GM21723 (cell line): ENCODE data around the gene TMEM60.
"Not testable (repeated sequence)": the region's sequence is repeated elsewhere in the genome, so short reads cannot be mapped to it uniquely, and the experiment has no call there.

Source experiments
- ATAC-seq: cut with Tn5 transposase; IDR thresholded peaks from one replicate; pipeline ENCODE4 v1.9.1; 2021; ENCODE audit warnings: mild to moderate bottlenecking, moderate library complexity; ENCODE audit not compliant: unreplicated experiment

Gene TMEM60

GRCh38 chr7:77812290-77812685 is 14.1 kb upstream of the TMEM60 start:
- ATAC-seq: no peak

- ATAC-seq: no peak
Measured at GRCh38 chr7:77811516-77812289, 13.5 kb upstream of the TMEM60 start.

GRCh38 chr7:77808517-77808916 is 10.3 kb upstream of the TMEM60 start:
- no peak for ATAC-seq

- no peak for ATAC-seq
Measured at GRCh38 chr7:77806425-77806824, 8.2 kb upstream of the TMEM60 start.

GRCh38 chr7:77802557-77803405 is 4.5 kb upstream of the TMEM60 start:
- ATAC-seq: no peak

- ATAC-seq: no peak
Measured at GRCh38 chr7:77800730-77801129, 2.5 kb upstream of the TMEM60 start.

GRCh38 chr7:77800158-77800557 is 1.9 kb upstream of the TMEM60 start:
- ATAC-seq: no peak

GRCh38 chr7:77799078-77799964 is 1.1 kb upstream of the TMEM60 start:
- peak; percentile 7 for ATAC-seq

- ATAC-seq: peak; percentile 34
Measured at GRCh38 chr7:77797734-77798393, 370 bp downstream of the TMEM60 start.

GRCh38 chr7:77796960-77797359 is 1.3 kb downstream of the TMEM60 start:
- ATAC-seq: no peak

GRCh38 chr7:77796109-77796508 is 2.1 kb downstream of the TMEM60 start:
- ATAC-seq: no peak

GRCh38 chr7:77794000-77794399 is 4.2 kb downstream of the TMEM60 start:
- no peak for ATAC-seq

GRCh38 chr7:77791956-77792355 is 6.3 kb downstream of the TMEM60 start:
- ATAC-seq: no peak

GRCh38 chr7:77791336-77791735 is 6.9 kb downstream of the TMEM60 start:
- no peak for ATAC-seq

GRCh38 chr7:77788327-77788902 is 9.8 kb downstream of the TMEM60 start:
- no peak for ATAC-seq

- no peak for ATAC-seq
Measured at GRCh38 chr7:77786741-77787140, 11.5 kb downstream of the TMEM60 start.

- ATAC-seq: no peak
Measured at GRCh38 chr7:77786018-77786417, 12.2 kb downstream of the TMEM60 start.

GRCh38 chr7:77784426-77784825 is 13.8 kb downstream of the TMEM60 start:
- not testable (repeated sequence) for ATAC-seq

- no peak for ATAC-seq
Measured at GRCh38 chr7:77783545-77783944, 14.7 kb downstream of the TMEM60 start.

- no peak for ATAC-seq
Measured at GRCh38 chr7:77783111-77783510, 15.1 kb downstream of the TMEM60 start.
